Germinal center (tissue), 1 donor: Measurements from ENCODE around the gene C11orf91.
"Not testable (repeated sequence)": the region's sequence is repeated elsewhere in the genome, so short reads cannot be mapped to it uniquely, and the experiment has no call there.

ENCODE experiments used
- DNase-seq: peaks from one replicate; pipeline ENCODE4 v3.0.0; 2012; ENCODE audit warnings: mixed read lengths, low spot score

The C11orf91 gene, protein sequence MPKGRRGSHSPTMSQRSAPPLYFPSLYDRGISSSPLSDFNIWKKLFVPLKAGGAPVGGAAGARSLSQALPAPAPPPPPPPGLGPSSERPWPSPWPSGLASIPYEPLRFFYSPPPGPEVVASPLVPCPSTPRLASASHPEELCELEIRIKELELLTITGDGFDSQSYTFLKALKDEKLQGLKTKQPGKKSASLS

DNA sequence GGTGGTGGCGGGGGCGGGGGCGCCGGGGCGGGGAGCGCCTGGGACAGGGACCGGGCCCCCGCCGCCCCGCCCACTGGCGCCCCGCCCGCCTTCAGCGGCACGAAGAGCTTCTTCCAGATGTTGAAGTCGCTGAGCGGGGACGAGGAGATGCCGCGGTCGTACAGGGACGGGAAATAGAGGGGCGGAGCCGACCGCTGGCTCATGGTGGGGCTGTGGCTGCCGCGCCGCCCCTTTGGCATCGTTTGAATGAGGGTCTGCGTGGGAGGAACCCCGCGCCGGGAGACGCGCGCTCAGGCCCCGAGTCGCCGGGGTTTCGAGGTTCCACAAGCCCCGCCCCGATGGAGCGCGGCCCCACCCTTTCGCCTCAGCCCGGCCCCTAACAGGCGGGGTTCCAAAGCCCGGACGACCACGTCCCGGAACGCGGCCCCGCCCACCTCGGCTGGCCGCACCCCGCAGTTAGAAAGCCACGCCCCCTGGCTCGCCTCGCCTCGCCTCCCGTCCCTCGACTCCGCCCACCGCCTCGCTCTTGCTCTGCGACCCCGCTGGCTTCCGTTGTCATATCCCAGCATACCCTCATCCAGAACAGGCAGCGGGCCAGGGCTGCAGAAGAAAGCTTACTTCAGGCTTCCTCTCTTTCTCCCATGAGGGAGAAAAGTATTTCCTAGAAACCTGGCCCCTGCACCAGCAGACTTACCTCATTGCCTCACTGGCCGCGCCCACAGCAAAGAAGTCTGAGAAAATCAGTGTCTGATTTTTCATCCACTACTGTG is at the start of gene C11orf91:
Gene C11orf91 (minus strand): TSS at position 325 of the 770 bp plus-strand sequence. CDS start 86 bp downstream, at position 239.
- peak; percentile 96 for DNase-seq

DNA sequence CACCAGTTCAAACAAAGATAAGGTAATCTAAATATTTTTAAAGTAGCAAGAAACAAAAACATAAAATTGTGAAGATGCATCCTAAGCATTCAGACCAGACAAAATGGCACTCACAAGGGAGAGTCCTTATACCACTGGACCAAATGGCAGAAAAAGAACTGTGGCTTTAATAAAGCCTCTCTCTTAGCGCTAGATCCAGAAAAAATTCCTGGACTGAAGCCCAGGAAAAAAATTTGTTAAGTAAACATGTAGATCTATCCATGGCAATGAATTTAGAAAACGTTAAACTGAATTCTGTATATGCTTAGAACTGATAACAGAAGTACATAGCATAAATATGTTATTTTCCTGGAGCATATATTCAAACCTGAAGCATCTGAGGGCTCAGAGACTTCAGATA is 47.4 kb upstream of the C11orf91 start:
- DNase-seq: no peak

DNA sequence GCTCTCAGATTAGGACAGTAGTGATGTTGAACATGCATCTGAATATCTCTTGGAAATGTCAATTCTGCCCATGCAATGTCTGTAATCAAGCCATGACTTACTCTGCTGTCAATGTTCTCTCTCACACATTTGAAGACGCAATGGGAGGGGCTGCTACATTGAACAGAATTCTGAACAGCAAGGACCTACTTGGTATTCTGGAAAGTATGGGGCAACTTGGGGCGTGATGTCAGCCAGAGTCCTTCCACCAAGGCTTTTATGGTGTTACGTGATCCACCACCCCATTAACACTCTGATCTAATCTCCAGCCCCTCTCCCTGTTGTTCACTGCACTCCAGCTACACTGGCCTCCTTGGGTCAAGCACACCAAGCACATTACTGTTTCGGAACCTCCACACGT is 42.7 kb upstream of the C11orf91 start:
- DNase-seq: no peak

DNA sequence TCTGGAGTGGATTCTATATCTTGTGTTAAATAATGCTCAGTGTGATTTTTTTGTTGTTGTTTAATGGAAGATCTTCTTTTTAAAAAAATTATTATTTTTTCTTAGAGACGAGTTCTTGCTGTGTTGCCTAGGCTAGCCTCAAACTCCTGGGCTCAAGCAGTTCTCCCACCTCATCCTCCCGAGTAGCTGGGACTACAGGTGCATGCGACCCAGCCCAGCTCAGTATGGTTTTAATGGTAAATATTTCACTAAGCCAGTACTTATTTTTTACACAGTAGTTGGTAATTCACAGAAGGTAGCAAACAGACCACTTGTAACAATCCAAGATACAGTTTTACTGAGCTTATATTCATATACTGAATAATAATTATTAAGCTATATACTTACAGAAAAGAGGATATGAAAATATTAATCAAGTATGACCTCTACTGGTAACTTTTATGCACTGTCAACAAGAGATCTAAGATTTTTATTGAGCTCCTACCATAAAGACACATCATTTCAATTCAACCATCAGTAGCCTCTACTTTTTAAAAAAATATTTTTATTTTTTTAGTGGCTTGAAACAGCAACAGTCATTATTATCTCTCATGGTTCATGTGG is 41.7 kb upstream of the C11orf91 start:
- DNase-seq: peak; percentile 41

DNA sequence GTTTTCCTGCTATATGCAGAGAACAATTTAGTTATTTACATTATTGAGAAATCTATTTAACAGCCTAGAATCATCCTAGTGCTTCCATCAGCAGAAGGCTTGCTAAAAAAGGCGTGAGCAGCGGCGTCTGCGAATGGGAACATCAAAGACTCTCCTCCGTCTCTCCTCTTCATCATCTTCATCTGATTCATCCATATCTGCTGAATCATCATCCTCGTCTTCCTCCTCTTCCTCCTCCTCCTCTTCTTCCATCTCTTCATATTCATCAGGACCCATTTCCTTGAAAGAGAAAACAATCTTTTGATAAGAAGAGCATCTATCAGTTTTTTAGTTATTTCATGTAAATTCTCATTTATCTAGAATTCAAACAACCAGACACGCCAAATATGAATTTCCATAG is 41.2 kb upstream of the C11orf91 start:
- DNase-seq: no peak

DNA sequence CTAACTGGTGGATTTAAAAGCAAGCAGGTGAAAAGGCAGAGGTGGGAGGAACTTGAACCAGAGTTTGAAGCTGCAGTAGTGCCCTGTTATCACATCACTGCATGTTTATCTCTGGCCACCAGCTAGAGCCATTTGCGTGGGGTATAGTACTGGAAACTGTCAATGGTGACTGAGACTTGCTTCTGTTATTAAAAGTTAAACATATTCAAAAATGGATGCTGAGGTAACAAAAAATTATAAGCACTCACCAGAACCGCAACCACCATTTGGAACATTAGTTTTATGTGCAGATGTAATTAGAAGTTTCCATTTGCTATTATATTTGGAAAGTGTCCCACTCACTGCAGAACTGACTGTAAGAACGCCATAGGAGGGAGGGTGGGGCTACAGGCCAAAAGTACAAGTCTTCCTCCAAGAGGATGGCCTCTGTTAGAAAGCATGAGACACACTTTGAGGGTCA is 36.8 kb upstream of the C11orf91 start:
- no peak for DNase-seq

DNA sequence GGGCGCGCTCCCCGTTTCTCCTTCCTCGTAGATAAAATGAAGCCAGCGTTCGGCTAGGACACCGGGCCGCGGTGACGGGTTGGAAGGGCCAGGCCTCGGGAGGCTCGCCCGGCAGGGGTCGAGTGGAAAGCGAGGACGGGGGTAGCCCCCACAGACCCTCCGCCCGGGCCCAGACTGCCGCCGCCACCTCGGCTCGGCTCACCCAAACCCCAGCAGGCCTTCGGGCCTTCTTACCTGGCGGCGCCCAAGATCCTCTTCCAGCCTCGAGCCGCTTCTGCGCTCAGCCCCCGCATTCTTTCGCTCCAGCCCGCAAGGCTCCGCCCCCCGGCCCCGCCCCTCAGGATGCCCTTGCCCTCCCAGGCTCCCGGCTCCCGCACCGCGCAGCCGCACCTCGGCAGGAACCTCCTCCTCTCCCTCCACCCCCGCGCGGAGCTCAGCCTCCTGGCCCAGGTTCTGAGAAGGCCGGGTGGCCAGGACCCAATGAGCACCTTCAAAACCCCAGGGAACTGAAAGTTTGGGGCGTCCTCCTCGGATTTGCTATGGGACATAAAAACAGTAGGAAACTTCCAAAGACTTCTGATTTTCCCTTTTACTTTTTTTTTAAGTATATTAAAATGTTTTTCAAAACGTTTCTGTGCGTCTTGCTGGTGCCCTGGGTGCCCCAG is 35.7 kb upstream of the C11orf91 start, which contains the start of gene CD59:
Gene CD59 (minus strand): TSS at position 276 of the 665 bp plus-strand sequence. CDS start 13,978 bp downstream, outside the sequence.
- DNase-seq: peak; percentile 90

DNA sequence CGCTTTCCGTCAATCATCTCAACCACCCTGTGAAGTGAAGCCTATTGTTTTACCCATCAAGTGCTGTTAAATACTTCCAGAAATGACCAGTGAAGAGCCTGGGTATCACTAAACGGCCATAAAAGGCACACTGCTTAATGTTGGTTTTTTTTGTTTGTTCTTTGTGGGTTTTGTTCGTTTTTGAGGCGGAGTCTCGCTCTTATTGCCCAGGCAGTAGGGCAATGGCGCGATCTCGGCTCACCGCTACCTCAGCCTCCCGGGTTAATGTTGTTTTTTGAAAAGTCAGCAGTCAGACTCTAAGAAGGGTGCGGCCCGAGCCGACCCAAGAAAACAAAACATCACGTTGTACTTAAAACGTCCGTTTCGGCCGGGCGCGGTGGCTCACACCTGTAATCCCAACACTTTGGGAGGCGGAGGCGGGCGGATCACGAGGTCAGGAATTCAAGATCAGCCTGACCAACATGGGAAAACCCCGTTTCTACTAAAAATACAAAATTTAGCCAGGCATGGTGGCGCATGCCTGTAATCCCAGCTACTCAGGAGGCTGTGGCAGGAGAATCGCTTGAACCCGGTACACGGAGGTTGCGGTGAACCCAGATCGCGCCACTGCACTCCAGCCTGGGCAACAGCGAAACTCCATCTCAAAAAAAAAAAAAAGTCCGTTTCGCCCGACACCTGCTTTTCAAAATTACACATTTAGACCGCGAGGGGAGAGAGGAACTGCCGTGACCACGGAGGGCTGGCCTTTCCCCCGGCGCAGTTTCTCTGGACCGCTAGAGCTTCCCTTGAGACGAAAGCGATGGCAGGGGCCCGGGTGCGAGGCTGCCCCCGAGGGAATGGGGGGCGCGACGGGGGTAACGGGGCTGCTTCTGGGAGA is 34.9 kb upstream of the C11orf91 start:
- peak; percentile 50 for DNase-seq

DNA sequence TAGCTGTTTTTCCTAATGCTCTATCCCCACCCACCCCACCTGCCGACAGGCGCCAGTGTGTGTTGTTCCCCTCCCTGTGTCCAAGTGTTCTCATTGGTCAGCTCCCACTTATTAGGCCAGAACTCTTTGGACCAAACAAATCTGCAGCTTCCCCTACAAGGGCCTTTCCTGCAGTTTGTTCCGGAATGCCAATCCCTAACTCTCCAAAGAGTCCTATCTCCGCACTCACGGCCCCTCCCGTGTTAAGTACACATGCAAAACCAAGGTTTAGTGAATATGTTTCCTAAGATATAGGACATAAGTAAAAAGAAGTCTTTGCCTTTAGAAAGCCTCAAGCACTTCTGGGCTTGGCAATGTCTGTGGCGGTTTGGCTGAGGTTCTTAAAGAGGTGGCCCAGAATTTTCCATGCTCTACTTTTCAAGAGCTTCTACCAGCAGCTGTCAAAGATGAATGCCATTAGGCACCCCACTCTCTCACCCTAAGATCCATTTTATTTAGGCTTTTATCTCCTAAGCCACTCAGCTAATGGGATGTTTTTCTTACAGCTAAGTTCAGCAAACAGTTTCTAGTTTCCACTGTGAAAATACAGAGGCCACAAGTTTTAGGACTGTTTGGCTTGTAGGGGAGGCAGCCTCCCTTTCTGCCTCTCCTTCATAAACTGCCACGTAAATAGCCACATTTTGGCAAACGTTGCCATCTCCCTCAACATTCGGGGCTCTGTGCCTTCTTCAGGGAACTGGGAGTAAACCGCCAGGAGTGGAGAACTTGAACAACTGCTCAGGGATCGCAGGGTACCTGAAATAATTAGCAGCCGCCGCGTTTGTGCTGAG is 34.0 kb upstream of the C11orf91 start:
- no peak for DNase-seq

DNA sequence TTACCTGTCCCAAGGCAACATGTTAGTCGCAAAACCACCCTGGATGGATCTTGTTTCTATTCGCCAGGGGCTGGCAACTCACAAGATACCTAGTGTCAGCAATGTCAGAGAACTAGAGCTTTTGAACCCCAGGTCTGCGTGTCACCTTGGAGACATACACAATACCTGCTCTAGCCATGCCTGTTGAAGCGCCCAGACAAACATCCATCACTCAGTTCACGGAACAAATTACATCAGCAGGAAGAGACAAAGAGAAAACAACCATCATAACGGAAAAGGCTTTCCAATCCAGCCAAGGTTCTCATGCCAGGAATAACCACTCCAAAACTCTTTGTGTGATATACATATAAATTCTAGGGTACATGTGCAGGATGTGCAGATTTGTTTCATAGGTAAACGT is 33.4 kb upstream of the C11orf91 start:
- DNase-seq: no peak

DNA sequence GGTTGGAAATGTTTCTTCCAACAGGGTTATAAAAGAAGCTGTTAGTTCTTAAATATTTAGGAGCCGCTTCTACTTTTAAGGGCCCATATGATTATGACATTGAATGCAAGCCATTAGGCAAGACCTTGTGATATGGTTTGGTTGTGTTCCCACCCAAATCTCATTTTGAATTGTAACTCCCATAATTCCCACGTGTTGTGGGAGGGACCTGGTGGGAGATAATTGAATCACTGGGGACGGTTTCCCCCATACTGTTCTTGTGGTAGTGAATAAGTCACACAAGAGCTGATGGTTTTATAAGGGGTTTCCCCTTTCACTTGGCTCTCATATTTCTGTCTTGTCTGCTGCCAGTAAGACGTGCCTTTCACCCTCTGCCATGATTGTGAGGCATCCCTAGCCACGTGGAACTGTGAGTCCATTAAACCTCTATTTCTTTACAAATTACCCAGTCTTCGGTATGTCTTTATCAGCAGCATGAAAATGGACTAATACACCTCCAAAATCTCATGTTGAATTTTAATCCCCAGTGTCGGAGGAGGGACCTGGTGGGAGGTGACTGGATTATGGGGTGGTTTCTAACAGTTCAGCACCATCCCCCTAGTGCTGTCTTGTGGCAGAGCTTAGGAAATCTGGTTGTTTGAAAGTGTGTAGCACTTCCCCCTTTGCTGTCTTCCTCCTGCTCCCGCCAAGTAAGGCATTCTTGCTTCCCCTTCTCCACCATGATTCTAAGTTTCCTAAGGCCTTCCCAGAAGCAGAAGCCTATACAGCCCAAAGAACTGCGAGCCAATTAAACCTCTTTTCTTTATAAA is 31.3 kb upstream of the C11orf91 start:
- no peak for DNase-seq

DNA sequence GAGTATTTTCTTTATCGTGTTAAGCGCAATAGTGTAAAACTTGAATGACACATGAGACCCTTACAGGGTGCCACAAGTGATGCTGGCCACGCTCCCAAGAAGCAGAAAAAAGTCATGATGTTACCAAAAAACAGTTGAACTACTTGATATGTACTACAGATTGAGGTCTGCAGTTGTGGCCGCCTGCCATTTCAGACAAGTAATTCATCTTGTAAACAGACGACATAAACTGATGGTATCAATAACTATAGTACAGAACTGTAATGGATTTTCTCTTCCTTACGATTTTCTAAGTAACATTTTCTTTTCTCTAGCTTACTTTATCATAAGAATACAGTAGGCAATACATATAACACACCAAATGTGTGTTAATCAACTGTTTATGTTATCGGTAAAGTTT is 30.1 kb upstream of the C11orf91 start:
- no peak for DNase-seq

DNA sequence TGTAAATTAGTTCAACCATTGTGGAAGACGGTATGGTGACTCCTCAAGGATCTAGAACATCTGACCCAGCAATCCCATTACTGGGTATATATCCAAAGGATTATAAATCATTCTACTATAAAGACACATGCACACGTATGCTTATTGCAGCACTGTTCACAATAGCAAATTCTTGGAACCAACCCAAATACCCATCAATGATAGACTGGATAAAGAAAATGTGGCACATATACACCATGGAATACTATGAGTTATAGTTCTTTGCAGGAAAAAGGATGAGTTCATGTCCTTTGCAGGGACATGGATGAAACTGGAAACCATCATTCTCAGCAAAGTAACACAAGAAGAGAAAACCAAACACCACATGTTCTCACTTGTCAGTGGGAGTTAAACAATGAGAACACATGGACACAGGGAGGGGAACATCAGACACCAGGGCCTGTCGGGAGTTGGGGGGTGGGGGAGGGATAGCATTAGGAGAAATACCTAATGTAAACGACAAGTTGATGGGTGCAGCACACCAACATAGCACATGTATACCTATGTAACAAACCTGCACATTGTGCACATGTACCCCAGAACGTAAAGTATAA is 28.5 kb upstream of the C11orf91 start:
- not testable (repeated sequence) for DNase-seq

DNA sequence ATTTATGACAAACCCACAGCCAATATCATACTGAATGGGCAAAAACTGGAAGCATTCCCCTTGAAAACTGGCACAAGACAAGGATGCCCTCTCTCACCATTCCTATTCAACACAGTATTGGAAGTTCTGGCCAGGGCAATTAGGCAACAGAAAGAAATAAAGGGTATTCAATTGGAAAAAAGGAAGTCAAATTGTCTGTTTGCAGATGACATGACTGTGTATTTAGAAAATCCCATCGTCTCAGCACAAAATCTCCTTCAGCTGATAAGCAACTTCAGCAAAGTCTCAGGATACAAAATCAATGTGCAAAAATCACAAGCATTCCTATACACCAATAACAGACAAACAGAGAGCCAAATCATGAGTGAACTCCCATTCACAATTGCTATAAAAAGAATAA is 26.9 kb upstream of the C11orf91 start:
- not testable (repeated sequence) for DNase-seq

DNA sequence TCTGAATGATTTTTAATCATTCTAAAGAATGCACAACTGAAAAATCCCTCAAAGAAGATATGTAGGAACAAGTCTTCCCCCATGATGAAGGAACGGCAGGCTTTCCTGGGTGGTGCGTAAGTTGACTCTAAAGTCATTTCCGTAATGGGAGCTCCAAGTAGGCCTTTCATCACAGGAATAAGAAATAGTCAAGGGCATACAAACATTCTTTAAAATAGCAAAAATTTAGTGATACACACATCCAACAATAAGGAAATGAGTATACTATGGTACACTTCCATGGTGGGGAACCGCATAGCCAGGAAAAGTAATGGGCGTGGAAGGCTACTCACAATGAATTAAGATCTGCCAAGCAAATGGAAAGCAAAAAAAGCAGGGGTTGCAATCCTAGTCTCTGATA is 24.9 kb upstream of the C11orf91 start:
- DNase-seq: no peak

DNA sequence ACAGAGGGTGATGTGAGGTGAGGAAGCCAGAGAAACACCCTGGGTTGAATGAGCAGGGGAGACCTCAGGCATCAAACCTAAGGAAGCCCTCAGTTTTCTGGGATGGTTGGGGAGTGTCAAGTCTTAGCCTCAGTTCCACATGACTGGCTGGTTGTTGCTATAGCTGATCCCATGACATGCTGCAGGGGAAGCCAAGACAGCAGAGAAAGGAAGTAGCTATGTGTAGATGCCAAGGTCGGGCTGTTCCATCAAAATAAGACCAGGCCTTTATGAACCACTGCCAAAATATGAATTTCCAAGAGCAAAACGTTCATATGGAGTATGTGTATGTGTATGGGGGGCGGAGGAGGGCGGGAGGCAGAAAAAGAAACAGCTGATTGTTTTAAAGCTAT is 24.0 kb upstream of the C11orf91 start:
- DNase-seq: no peak

DNA sequence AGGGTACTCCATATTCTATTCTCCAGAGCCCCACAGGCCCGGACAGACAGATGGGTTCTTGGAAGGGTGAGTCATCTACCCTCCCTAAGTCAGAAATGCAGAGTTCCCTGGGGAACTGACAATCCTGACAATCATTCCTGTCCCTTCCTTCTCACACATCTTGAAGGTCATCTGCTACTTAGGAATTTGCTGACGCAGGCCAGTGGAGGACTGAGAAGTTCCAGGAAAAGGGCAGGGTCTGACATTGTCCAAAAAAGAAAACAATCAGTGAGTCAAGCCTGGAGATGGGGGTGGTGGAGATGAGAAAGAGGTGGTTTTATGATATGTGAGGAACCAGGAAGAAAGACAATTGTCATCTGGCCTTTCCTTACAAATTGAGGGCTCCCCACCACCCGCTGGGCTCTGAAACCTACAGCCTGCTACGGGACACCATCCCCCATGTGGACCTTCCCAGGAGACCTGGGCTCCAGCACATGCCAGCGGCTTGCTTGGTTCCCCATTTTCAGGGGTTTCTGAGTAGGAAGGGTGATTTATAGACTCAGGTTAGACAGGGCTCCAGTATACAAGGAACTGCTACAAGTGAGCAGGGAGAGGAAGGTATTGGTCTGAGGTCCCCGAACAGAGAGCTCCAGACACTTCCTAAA is 22.7 kb upstream of the C11orf91 start:
- no peak for DNase-seq

DNA sequence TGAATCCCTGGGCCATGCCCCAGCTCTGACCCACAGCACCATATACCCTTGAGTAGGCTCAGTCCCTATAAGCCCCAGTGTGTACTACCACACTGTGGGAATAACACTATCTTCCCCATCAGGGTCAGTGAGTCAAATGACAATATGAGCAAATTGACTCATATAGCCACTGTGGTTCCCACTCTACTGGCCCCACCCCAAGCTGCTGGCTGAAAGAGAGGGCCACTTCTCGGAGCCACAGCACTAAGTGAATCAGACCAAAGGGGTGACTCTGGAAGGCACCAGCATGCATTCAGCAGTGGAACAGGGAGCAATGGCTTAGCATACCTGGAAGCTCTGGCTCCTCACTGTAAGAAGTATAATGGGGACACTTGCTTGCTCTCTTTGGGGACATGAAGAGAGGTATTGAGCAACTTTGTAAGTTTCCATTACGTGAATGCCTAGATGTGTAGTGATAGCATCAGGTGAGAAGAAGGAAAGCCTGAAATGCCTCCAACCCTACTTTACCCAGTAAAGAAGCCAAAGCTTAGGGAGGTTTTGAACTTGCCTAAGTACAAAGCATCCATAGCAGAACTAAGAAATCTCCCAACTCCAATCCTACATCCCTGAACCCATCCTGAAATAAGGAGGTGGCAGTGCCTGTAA is 22.1 kb upstream of the C11orf91 start:
- DNase-seq: no peak
